Measurements from ENCODE around the gene CXCL11.
"Not testable (repeated sequence)": the region's sequence is repeated elsewhere in the genome, so short reads cannot be mapped to it uniquely, and the experiment has no call there.

The CXCL11 gene

DNA sequence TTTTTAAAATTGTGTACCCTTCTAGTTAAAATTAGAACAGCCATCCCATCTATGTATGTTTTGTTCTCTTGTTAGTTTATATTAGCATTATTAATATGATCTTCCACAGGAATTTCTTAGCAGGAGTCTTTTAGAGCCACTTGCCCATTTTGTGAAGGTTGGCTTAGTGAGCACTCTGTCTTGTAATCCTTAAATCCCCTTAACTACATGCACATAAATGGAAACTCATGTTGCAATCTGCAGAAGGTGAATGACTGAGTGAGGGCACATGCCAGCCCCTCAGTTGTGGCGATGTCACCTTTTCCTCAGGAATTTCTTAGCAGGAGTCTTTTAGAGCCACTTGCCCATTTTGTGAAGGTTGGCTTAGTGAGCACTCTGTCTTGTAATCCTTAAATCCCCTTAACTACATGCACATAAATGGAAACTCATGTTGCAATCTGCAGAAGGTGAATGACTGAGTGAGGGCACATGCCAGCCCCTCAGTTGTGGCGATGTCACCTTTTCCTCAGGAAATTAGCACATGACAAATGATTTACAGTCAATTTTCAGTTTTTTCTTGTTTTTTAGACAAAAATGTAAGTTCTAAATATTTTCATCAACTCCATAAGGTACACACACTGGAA is 37.2 kb downstream of the CXCL11 start:
- not testable (repeated sequence) for DNase-seq

DNA sequence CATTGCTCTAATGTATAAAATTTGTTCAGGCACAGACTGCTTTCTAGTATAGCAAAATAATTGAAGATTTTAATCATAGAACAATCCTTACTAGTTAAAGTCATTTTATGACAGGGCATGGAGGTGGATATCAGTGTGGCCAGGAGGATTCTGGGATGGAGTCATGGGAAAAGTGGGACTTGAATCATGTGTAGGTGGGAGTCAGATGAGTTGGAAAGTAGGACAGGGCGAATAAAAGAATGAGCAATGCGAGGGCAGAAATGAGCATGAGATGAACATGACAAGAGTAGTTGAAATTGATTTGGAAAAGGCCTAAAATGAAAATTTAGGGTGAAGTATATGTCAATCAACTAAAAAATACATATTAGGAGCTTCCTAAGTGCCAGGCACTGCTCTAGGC is 37.9 kb downstream of the CXCL11 start:
- no peak for DNase-seq

DNA sequence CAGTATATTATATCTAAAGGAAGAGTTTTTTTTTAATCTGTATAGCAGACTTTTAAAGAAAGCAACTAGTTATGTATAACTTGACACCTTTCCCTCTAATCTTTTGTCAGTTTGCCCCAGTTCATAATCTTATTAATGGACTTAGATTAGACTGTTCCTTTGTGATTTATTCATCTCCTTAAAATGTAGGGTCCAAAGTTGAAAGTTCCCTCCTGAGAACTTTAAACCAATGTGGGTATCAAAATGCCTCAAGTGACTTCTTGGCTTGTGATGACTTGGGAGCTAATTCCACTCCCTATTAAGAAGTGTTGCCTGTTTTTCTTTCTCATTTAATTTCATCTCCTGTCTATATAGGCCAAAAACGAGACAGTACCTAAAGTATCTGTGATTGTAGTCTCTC is 38.8 kb downstream of the CXCL11 start:
- DNase-seq: no peak

DNA sequence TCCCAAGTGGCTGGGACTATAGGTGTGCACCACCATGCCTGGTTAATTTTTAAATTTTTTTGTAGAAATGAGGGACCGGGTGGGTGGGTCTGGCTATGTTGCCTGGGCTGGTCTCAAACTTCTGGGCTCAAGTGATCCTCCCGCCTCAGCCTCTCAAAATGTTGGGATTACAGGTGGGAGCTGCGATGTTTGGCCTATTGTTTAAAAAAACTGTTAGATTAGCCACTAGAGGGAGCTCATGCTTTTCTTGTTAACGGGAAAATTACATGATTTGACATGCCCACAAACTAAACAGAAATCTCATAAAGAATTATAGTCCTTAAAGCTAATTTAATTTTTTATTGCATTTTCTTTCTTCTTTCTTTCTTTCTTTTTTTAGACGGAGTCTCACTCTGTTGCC is 40.1 kb downstream of the CXCL11 start:
- peak; percentile 47 for DNase-seq

DNA sequence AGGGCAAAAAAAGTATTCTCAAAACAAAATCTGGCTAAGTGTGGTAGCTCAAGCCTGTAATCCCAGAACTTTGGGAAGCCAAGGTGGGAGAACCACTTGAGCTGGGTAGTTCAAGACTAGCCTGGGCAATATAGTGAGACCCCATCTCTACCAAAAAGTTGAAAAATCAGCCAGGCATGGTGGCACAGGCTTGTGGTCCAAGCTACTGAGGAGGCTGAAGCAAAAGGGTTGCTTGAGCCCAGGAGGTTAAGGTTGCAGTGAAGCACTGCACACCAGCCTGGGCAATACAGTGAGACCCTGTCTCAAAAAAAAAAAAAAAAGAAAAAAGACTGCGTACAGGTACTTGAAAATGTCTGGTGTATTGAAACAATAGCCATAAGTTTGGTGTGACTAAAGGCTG is 43.4 kb downstream of the CXCL11 start:
- DNase-seq: no peak

DNA sequence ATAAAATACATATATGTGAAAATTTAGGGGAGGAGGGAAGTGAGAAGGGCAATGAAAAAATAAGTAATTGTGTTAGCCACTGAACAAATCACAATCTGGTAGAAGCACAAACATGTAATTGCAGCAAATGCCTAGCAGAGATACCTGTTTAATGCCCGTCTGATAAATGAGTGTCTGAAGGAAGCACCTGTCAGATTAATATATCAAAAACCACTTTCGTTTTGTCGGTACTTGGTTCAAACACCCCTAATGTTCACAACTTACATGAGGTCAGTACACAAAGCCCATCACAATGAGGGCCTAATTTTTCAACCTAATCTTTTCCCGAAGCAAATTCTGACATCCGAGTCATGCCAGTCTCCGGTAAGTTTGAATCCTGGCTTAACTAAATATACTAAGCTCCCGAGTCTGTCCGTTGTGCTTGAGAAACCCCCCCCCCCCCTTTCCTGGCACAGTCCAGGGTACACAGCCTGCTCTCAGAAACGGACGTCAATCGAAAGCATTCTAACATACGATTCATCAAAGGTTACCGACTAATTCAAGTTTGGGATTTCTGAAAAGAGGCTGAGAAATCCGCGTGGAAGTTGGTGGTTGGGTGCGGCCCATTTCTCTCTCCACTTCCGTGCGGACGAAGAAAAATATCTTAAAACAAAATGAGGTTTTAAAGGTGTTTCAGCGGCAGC is 45.9 kb downstream of the CXCL11 start:
- no peak for DNase-seq

DNA sequence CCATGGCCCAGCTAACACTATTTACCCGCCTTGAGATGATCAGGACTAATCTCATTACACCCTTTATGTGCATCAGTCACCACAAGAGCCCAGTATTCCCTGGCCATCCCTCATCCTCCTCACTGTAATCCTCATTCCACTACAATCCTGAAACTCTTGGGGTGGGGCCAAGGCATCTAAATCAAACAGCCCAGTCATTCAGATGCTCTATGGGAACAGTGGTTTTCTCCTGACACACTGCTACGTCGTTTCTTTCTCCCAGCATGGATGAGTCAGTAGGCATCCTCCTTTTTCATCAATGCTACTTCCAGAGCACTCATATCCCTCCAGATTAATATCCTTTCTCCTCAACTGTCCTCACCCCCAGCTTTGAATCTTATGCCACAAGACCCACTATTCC is 50.8 kb downstream of the CXCL11 start:
- peak; percentile 91 for DNase-seq

Data from EL (cell line).